ENCODE measurements around the gene PTPRN2.

PTPRN2 gene

DNA sequence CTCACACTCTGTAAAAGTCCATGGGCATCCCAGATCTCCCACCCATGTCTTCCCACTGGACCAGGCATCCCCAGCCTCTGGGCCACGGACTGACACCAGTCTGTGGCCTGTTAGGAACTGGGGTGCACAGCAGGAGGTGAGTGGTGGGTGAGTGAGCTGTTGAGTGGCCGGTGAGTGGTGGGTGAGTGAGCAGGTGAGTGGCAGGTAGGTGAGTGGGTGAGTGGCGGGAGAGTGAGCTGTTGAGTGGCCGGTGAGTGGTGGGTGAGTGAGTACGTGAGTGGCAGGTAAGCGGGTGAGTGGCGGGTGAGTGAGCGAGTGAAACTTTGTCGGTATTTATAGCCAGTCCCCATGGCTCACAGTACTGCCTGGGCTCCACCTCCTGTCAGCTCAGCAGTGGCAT, 779.6 kb downstream of the PTPRN2 start:
- no peak for DNase-seq

DNA sequence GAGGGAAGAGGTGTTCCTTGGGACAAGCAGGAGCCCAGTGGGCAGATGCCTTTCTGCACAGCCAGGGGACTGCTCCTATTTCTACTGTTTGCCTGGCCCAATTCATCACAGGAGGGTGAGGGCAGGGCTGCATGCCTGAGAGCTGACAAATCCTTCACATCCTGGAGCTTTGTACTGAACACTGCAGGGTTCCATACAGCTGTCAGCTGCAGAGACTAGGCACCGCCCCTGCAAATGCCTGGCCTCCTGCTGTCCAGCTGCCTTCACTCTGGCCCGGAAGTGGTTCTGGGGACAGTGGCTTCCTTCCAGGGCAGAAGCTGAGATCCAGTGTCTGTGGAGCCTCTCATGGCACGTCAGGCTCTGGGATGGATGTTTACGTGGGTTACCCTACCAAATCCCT, 780.1 kb downstream of the PTPRN2 start:
- no peak for DNase-seq

DNA sequence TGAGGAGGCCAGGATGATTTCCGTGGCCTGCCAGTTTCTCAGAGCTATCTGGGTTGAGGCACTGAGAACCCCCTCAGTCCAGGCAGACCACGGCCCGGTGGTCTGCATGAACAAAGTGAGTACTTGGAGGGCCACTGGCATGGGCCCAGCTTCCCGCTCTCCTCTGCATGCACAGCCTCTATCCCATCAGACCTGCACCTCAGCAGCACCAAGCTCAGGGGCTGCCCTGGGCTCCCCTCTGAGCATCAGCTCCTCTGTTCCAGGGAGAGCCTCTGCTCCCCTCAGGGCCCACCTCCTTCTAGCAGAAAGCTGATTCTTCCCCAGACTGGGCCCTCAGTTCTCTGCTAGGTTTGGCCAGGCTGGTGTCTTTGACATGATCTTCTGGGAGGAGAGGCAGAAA, 780.9 kb downstream of the PTPRN2 start:
- no peak for DNase-seq

DNA sequence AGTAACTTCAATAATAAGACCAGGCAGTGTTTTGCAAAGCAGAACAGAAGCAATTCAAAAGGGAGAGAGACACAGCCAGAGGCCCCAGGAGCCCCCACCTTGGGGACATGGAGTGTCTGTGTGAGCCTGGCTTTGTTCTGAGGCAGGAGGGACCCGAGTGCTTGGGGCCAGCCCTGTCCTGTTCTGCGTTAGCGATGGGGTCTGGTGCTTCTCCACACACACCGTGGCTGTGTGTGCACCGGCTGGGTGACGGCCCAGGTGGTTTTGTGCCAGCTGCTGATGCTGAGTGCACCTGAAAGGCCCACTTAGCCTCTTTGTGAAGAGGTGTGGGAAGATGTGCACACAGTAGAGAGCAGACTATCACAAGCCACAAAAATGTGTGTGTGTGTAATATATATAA, 781.9 kb downstream of the PTPRN2 start:
- no peak for DNase-seq

DNA sequence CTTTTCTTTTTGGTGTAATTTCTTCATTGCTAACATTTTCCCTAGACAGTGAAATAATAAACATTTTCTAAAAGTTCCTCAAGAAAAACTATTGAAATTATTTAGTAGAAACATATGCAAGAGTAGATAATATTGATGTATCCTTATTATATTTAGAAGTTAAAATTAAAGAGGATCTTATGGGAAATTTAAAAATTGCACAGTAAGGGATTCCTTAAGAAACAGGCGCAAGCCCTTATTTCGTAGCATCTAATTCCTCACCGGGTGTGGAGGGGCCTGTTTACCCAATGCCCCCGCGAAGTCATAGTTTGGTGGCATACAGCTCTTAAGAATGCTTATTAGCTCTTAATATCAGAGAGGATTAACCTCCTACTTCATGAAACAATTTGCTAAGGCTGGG, 783.7 kb downstream of the PTPRN2 start:
- no peak for DNase-seq

DNA sequence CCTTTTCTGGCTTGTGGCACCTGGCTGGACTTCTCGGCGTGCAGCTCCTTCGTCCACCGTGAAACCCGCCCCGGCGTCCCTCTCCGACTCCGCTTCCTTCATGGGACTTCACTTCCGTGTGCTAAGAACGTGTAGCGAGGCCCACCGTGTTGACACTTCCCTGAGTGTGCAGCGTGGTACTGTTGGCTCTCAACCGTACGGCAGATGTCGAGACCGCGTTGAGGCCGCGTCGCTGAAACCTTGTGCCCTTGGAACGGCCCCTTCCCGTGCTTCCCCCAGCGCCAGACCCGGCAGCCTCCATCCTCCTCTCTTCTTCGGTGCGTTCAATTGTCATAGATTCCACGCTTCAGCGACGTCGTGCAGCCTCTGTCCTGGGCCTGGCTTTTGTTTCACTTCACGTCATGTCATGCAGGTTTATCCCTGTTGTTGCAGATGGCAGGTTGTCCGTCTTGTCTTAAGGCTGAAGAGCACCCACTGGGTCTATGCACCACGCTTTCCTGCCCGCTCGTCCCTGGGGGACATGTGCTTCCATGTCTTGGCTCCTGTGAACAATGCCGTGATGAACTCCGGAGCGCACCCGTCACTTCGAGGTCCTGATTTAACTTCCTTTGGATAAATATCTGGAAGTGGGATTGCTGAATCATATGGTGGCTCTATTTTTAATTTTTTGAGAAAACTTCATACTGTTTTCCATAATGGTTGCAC, 785.5 kb downstream of the PTPRN2 start:
- no peak for DNase-seq

DNA sequence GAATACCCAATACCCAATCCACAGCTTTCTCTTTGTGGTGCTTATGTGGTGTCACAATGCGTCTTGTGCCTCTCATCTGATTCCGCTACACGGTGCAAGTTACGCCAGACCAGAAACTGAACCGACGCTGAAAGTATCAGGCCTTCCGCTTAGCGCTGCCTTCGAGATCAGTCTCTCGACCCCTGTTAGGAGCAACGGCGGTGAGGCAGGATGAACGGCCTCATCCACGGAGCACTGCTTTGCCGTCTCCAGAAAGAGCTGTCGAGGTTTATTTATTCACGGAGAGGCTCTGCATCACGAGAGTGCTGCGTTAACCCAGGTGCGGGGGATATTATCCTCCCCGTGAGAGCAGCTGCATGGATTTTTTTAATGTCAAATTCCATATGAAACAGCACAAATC, 786.5 kb downstream of the PTPRN2 start:
- no peak for DNase-seq

DNA sequence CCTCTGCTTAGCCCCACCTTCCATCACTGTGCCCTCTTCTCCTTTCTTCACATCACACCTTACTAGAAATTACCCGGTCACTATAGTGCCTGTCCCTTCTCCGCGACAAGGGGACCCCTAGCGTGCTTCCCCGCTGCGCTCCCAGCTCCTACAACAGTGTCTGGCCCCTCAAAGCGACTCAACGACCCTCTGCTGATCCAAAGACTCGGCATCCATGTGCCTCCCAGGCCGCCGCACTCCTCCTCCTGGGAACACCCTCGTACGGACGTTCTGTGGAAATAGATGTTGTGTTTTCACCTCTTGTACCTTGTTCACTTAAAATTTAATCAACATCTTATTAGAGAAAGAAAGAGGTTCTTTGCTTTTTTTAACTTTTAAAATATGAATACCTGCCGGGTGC, 787.3 kb downstream of the PTPRN2 start:
- DNase-seq, result no peak

DNA sequence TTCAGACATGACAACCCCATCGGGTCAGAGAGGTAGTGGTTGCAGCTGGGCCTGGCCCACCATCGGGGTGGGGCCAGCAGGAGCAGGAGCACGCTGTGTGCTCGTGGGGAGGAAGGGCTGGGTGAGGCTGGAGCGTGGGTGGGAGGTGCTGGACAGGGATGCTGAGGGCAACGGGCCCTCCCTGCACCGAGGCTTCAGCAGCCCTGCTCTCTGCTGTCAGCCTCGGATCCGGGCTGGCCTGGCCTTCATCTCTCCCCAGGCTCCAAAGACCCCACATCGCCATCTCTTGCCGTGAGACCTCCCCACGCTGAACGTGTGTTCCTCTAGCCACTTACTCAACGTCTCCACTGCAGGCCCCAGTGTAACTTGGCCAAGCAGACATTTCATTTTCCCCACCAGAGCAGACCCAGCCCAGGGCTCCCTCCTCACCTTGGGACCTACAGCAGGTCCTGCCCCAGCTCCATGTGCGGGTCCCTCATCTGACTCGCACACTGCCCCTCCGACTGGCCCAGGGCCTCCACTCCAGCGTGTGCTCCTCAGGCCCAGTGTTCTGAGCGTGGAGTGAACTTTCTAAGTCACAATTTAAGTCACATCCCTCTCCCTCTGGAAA, 788.4 kb downstream of the PTPRN2 start:
- no peak for DNase-seq

DNA sequence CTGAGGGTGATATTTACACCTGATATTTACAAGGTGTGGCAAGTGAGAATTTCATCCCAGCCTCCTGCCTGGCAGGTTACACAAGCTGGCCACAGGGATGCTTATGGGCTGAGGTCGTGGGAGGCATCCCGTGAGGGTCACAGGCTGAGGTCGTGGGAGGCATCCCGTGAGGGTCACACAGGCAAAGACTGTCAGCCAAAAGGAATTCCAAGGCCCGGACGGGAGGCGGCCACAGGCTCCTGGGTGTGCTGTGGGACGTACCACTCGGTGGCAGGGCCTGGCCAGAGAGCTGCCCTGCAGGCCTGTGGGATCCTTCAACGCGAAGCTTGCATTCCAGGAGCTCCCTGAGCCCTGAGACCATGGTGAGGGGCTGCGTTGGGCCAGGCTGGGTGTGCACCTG, 790.3 kb downstream of the PTPRN2 start:
- DNase-seq, result no peak

DNA sequence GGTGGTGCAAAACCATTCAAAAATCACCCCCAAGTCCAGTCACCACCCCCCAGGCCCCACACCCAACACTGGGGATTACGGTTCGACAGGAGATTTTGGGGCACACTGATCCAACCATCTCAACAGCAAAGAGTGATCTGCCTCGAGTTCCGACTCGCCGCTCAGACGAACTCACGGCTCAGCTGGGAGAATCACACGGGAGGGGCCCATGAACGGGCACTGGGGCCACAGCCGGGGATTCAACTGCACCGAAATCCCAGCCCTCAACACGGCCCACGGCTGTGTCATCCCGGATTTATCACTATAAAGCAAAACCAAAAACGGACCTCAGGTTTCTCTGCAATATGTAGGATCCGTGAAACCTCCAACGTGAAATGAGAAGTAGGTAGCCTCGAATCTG, 790.8 kb downstream of the PTPRN2 start:
- DNase-seq, result no peak

DNA sequence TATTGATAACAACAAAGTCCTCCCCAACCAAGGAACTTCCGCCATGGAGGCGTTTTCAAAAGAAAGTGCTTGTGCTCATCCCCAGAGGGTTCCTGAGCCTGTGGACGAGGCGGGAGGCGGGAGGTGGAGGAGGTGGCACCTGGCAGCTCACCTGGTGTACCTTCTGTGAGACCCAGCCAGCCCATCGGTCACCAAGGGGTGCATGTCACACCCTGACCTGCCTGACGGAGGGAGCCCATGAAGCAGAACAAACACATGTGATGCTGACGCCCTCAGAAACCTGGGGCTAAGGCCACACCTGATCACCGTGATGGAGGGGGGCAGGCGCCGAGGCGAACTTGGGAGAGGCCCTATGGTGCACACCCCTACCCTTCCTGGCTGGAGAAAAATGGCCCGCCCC, 792.0 kb downstream of the PTPRN2 start:
- no peak for DNase-seq

DNA sequence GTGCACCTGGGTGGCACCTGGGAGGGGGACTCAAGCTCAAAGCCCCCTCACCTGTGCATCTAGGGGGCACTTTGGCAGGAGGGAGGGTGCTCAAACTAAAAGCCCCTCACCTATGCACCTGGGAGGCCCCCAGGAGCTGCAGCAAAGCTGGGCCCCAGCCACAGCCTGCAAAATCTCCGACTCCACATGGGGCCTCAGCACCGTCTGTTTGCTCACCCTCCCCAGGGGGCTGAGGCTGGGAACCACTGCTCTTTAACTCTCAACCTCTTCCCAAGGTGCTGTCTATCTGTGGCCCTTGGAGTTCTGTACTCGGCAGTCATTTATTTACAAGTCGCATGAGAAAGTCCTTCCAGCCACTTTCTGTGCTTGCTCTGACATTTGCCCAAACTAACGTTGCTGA, 792.4 kb downstream of the PTPRN2 start:
- DNase-seq, result no peak

DNA sequence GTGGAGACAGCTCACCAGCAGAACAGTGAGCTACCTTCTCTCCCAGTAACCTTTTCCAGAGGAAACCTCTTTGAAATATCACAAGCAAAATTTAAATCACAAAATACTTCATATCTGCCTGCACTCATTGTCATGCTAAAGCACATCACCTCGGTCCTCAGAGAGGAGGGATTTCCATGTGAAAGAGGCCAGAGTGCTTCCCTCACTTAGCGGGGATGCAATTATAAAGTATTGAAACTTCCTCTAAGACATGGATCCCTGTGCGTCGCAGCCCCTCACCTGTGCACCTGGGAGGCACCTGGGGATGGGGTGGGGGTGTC, 792.9 kb downstream of the PTPRN2 start:
- no peak for DNase-seq

DNA sequence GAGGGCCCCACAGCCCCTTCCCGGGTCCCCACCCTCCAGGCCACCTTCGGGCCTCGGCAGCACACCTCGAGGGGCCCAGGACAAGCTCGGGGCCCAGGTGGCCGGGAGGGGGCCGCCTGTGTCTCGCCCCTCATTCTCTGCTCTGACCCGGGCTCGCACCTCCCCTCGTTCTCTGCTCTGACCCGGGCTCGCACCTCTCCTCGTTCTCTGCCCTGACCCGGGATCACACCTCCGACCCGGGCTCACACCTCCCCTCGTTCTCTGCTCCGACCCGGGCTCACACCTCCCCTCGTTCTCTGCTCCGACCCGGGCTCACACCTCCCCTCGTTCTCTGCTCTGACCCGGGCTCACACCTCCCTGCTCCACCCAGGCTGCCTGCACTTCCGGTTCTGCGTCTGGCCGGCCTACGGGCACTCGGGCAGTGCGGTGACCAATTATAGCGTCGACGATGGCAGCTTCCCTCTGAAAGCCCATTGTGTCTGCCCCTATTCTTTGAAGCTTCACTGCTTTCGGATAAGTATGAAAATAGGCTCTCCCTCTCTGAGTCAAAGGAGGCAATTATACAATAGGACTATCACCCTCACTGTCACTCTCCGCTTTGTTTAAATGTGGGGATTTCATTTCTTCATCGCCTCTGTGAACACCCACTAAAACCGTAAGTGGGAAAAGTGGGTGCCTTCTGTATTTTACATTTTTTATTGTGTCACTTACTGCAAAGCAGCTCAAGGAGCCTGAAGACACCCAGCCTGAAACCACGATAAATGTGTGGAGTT, 793.5 kb downstream of the PTPRN2 start:
- DNase-seq, result no peak

DNA sequence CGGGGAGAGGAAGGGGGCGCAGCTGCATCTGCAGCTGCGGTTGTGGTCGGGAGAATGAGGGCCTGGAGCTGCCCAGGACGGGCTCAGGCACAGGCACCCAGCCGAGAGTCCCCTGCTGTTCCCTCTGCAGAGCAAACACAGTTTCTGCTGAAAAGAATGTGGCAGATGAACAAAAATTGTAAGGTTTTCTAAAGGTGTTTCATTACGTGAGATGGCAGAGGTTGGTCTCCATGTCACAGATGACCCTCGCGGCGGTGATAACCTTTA, 794.6 kb downstream of the PTPRN2 start:
- no peak for DNase-seq

DNA sequence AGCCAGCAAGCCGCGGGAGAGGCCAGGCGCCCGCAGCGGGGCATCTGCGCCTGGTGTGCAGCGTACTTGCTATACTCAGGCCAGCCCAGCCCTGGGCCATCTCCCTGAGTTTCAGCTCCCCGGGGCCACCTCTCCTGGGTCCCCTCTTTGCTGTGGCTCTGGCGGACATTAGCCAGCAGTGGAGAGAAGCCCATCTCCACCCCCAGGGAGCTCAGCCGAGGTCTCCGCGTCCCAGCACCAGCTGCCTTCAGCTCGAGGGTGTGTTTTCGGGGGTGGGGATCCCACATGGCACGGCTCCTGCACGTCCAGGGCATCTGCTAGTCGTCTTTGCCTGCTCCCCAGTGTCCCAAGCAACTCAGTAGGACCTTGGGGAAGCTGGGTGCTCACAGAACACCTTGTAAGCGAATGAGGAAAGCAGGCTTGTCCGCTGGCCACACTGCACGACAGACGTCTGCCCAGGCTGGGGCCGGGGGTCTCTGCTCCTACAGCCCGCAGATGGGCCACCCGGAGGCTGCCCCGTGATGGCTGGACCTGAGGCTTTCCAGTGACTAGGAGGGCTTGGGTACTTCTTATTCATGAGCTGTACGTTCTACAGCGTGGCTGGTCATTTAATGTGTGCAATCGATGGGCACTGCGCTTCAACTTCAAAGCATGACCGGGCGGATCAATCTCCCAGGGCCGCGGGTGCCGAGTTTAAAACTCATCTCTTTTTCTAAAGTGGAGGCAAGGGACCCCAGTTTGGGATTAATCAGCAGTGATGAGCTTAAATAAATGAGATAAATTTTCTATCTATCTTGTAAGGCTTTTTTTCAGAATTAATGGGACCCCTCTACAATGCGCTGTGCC, 795.2 kb downstream of the PTPRN2 start:
- no peak for DNase-seq

DNA sequence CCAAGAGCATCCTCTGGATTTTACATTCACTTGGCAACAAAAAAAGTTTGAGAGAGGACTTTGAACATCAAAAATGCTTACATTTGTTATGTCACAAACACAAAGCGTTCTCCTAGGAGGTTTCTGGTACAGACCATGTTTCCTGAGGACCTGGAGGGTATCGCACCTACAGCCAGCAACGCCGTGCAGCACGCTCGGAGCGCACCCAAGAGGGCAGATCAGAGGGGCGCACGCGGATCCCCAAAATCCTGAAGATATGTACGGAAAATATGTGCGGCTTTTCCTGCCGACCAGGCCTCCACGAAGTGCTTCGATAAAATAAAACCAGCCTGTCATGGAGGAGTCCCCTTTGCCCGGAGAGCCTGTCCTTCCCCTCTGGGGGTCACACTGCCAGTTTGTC, 796.0 kb downstream of the PTPRN2 start:
- no peak for DNase-seq

DNA sequence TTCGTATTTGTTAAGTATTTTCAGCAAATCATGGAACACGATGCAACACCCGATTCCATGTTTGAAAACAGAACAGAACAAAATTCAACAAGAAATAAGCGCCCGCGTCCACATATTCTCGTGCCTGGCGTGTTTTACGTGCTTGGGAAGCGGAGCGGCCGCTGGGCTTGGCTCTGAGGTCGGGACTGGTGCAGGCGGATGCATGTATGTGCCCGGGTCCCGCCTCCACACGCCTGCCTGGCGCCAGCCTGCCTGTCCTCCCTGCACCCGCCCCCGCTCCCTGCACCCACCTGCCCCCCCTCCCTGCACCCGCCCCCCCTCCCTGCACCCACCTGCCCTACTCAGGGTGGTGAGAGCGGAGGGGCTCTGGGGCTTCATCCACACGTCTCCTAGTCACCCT, 796.4 kb downstream of the PTPRN2 start:
- no peak for DNase-seq

DNA sequence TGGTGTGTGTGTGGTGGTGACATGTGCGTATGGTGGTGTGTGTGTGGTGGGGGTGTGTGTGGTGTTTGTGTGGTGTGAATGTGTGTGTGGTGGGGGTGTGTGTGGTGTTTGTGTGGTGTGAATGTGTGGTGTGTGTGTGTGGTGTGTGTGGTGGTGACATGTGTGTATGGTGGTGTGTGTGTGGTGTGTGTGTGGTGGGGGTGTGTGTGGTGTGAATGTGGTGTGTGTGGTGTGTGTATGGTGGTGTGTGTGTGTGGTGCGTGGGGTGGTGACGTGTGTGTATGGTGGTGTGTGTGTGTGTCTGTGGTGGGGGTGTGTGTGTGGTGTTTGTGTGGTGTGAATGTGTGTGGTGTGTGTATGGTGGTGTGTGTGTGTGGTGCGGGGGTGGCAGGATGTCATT, 797.7 kb downstream of the PTPRN2 start:
- no peak for DNase-seq

DNA sequence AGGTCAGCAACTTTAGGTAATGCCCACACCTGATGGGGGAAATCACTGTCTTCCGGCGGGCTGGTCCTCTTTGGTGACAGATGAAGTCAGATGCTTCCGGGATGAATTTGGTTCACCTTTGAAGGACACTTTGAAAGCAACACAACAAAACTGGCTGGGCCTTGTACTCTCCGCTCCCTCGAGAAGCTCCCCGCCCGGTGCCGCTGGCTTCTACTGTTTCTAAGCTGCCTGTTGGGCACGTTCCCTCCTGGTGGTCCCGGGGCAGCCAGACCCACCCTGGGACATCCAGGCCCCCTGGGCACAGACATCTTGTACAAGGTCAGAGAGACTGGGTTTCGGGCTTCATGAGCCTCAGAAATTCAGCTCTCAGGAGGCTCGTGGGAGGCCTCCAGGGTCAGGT, 798.5 kb downstream of the PTPRN2 start:
- no peak for DNase-seq

DNA sequence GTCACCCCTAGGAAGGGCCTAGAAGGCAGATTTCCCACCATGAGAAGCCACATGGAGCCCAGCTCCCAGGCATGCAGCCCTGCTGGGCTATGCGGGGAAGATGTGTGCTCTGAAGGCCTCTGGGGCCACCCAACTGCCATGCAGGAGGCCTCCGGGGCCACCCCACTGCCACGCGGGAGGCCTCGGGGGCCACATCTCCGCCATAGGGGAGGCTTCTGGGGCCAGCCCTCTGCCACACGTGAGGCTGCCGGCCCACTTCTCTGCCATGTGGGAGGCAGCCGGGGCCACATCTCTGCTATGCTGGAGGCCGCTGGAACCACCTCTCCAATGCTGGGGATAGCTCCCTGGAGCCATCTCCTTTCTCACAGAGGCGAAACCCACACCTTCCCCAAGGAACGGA, 799.0 kb downstream of the PTPRN2 start:
- no peak for DNase-seq

DNA sequence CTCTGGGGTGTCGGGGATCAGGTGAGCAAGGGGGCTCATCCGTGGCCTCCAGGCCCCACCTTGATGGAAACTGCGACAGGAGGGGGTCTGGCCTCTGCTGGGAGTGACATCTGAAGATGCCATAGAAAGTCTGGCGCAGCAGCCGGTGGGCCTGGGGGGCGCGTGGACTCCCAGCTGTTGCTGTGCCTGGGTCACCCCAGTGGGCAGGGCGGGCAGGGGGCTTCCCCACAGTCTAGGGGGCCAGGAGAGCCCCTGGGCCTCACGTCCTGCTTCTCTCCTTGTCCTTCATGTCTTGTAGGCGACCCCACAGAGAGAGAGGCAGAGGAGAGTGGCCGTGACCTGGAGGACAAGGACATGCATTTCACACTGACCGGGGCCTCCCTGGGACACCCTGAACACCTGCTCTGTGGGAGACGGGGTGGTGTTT, 800.3 kb downstream of the PTPRN2 start:
- no peak for DNase-seq

Measured in NCI-H2171 (cell line).